Measurements from ENCODE around the gene PPP2CA.
A peak's percentile ranks its signal among the peaks of the same experiment; 100 is the strongest.
"Not testable (repeated sequence)": the region's sequence is repeated elsewhere in the genome, so short reads cannot be mapped to it uniquely, and the experiment has no call there.

PPP2CA gene

GRCh38 chr5:134226441-134227192, 744 bp upstream of the PPP2CA start:
- H3K27ac ChIP-seq = peak overlapping the region; percentile 95
- TF ChIP-seq CTCF (IDR thresholded peaks at IDR 0.05) (no peak), ZFX (IDR thresholded peaks at IDR 0.05; ENCODE audit: borderline replicate concordance) (no peak)

GRCh38 chr5:134224888-134225779, 739 bp downstream of the PPP2CA start:
- peak overlapping the region; percentile 95 for H3K27ac ChIP-seq
- TF ChIP-seq CTCF (IDR thresholded peaks at IDR 0.05) (peak; percentile 33), ZFX (IDR thresholded peaks at IDR 0.05; ENCODE audit: borderline replicate concordance) (no peak)

- H3K27ac ChIP-seq = peak overlapping the region; percentile 95; the same call in 1 of the 2 replicates
- TF ChIP-seq ZFX (IDR thresholded peaks at IDR 0.05; ENCODE audit: borderline replicate concordance) (no peak), CTCF (IDR thresholded peaks at IDR 0.05) (no peak)
Observed at GRCh38 chr5:134223406-134224248, 2.2 kb downstream of the PPP2CA start.

- H3K27ac ChIP-seq = not testable (repeated sequence)
Observed at GRCh38 chr5:134221690-134222089, 4.2 kb downstream of the PPP2CA start.

GRCh38 chr5:134215757-134216156, 10.1 kb downstream of the PPP2CA start:
- no peak overlapping the region for H3K27ac ChIP-seq
- no peak for TF ChIP-seq ZFX (IDR thresholded peaks at IDR 0.05; ENCODE audit: borderline replicate concordance)
- TF ChIP-seq CTCF (IDR thresholded peaks at IDR 0.05) = no peak

- H3K27ac ChIP-seq = not testable (repeated sequence)
Observed at GRCh38 chr5:134211263-134212031, 14.4 kb downstream of the PPP2CA start.

- no peak overlapping the region for H3K27ac ChIP-seq
- no peak for TF ChIP-seq CTCF (IDR thresholded peaks at IDR 0.05)
Observed at GRCh38 chr5:134209477-134210245, 16.2 kb downstream of the PPP2CA start.

Data from 22Rv1 (cell line).